A673 (cell line): Measurements from ENCODE around the gene HNF1A.

Experiments
- EZH2 ChIP-seq: fragments of 200-600 bp; sonication (generic); IDR thresholded peaks from 2 replicates; pipeline ENCODE4 v1.6.1; 2017; ENCODE audit warnings: borderline replicate concordance, low read depth, mild to moderate bottlenecking, mixed read lengths, antibody characterized with exemption, low read length; ENCODE audit not compliant: poor library complexity, severe bottlenecking
- TF ChIP-seq, protein P1 (sequence below): fragments of 300-800, 200-600 bp; sonication (generic); conservative IDR thresholded peaks from 2 replicates; pipeline ENCODE4 v1.5.1; 2017; ENCODE audit warnings: low read depth, mild to moderate bottlenecking, antibody characterized with exemption, low read length, moderate library complexity, mixed read lengths

GRCh38 chr12:120977531-120978295 lies 630 bp upstream of the HNF1A start:
- TF ChIP-seq, protein P1, sequence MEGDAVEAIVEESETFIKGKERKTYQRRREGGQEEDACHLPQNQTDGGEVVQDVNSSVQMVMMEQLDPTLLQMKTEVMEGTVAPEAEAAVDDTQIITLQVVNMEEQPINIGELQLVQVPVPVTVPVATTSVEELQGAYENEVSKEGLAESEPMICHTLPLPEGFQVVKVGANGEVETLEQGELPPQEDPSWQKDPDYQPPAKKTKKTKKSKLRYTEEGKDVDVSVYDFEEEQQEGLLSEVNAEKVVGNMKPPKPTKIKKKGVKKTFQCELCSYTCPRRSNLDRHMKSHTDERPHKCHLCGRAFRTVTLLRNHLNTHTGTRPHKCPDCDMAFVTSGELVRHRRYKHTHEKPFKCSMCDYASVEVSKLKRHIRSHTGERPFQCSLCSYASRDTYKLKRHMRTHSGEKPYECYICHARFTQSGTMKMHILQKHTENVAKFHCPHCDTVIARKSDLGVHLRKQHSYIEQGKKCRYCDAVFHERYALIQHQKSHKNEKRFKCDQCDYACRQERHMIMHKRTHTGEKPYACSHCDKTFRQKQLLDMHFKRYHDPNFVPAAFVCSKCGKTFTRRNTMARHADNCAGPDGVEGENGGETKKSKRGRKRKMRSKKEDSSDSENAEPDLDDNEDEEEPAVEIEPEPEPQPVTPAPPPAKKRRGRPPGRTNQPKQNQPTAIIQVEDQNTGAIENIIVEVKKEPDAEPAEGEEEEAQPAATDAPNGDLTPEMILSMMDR = no peak
- no peak for TF ChIP-seq EZH2
